GM18498 (cell line): ENCODE results near the gene HS6ST3.

ENCODE experiments used
- ATAC-seq: cut with Tn5 transposase; IDR thresholded peaks from one replicate; pipeline ENCODE4 v1.9.1; 2021; ENCODE audit warnings: mild to moderate bottlenecking, moderate library complexity; ENCODE audit not compliant: unreplicated experiment

The HS6ST3 gene

GRCh38 chr13:96421314-96421713 lies 331.4 kb downstream of the HS6ST3 start:
- ATAC-seq = no peak

GRCh38 chr13:96422002-96422401 lies 332.1 kb downstream of the HS6ST3 start:
- no peak for ATAC-seq

DNA sequence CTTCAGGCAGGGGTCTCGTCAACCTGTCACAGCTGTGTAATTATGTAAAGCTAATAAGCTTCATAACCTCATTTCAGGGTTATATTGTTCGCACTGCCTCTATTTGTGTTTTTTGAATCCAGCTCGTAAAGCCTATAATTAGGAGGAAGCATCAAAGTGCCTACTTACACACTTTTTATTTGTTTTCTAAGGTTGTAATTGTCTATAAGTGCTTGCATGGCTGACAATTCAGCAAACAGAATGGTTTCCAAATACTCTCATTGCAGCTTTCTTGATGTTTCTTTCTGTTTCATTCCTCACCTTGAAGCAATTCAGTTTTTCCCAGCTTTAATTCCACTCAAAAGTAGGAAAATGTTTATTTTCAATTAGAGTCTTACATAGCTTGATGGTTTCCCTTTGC lies 336.3 kb downstream of the HS6ST3 start:
- ATAC-seq = no peak

DNA sequence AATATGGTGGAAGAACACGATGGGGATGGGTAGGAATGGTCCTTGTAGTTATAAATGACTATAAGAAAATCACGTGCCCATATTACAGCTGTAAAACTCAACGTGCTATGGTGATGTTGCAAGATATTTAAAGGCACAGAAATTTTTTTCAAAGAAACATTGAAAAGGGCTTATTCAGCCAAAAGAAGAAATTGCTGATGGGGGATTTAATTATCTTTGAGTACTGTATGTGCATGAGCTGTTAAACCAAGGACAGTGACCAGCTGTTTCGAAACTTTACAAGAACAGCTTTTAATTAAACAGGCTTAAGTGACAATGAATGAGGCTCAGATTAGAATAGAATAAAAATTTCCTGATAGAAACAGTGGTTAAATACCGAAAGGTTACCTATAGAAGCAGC lies 339.0 kb downstream of the HS6ST3 start:
- ATAC-seq = no peak

GRCh38 chr13:96431044-96431581 lies 341.2 kb downstream of the HS6ST3 start:
- ATAC-seq = no peak

DNA sequence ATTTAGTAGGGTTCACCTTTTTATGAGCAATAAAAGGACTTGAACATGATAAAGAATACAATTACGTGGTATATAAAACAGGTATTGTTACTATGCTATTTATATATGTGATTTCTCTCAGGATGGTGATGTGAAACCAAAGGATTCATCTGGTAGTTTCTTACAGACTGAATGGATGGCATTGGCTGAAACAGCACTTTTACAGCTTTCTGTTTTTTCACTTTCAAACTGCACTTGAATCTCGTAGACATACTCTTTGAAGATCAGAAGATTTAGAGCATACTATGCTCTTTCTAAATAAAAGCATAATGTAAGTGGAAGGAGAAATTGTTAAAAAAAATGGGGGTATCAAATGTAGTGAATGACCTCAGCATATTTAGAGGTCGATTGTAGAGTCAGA lies 354.8 kb downstream of the HS6ST3 start:
- no peak for ATAC-seq

DNA sequence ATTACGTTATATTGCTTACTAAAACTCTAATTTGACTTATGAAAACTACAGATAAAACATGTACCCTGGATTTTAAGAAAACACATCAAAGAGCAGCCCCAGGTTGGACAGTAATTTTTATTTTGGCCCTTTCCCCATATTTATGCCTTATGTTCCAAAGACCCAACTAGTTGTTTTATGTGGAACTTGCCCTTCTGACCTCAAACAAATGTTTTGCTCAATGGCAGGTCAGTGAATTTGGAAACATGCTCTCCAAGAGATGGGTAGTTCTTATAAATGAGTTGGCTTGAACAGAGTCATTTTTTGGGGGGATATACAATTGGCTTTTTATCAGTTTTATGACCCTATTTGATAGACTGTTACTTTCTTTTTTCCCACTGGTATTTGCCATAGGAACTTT lies 360.0 kb downstream of the HS6ST3 start:
- no peak for ATAC-seq

- ATAC-seq = no peak
These were observed 360.6 kb downstream of the HS6ST3 start for GRCh38 chr13:96450326-96451020.

GRCh38 chr13:96454466-96454865 lies 364.6 kb downstream of the HS6ST3 start:
- ATAC-seq = no peak

GRCh38 chr13:96460609-96461008 lies 370.7 kb downstream of the HS6ST3 start:
- no peak for ATAC-seq

GRCh38 chr13:96473526-96474180 lies 383.7 kb downstream of the HS6ST3 start:
- no peak for ATAC-seq

DNA sequence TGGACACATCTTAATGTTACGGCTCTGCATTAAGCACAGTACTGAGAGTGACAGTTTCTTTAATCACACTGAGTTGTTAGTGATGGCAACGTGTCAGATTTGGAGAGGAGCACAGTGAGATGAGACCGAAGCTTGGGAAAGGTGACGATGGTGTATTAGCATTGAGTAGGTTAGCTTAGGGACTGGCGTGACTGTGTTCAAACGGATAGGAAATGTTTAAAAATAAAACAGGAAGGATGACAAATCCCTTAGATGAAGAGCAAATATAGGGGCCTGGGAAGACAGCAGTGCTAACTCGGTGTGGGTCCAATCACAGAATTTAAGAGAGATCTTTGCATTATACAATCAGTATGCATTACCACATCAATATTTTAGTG lies 384.3 kb downstream of the HS6ST3 start:
- no peak for ATAC-seq

- no peak for ATAC-seq
These were observed 385.2 kb downstream of the HS6ST3 start for GRCh38 chr13:96475103-96475502.

DNA sequence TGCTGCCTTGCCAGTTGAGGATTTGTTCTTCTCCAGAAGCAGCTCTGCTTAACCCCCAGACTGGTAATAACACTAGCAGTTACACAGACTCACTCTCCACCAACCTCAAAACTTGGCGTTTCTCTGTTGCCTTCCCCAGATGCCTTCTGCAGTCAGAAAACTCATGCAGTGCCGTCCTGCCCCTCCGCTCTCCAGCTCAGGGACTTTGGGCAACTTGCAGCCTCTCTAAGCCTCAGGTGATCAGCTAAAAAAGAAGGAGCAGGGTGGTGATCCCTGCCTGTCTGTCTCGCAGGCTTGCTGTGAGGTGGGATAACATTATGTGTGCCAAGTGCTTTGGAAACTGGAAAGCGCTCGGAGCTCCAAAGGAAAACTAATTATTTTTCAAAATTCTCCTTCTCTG lies 391.6 kb downstream of the HS6ST3 start:
- ATAC-seq = no peak

- no peak for ATAC-seq
These were observed 400.6 kb downstream of the HS6ST3 start for GRCh38 chr13:96490496-96490989.

DNA sequence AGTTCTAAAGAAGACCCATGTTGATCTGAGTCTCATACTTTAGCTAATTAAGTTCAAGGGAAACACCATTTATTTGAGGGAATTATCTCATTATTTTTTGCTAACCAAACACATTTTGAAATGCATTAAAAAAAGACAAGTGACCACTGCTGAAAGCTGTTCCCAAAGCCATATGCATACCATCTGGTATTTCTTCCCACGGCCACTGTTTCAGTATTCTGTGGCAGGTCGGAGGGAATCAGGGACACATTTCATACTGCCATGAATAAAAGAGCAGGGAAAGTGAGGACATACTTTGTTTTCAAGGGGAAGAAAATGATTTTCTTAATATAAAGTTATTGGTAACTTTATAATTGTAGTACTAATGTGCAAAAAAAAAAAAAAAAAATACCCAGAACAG lies 401.2 kb downstream of the HS6ST3 start:
- ATAC-seq = no peak

- no peak for ATAC-seq
These were observed 402.9 kb downstream of the HS6ST3 start for GRCh38 chr13:96492766-96493165.

GRCh38 chr13:96499656-96500055 lies 409.7 kb downstream of the HS6ST3 start:
- no peak for ATAC-seq

DNA sequence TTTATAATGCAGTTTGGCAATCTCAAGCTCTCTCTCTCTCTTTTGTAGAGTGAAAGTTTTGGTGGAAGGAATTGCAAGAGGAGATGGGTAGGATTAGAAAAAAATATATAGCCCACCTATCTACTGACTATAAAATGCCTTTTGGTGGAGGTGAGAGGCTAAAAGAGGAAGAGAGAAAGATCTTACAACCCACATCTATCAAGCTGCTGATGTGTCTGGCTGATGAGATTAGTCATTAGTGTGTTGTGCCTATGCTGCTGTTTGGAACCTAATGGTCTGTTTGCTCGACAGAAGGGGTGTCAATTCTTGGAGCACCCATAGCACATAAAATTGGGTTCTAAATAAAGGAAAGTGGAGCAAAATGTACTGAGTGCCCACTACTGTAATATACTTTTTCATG lies 411.0 kb downstream of the HS6ST3 start:
- ATAC-seq = no peak

GRCh38 chr13:96503481-96503880 lies 413.6 kb downstream of the HS6ST3 start:
- no peak for ATAC-seq

DNA sequence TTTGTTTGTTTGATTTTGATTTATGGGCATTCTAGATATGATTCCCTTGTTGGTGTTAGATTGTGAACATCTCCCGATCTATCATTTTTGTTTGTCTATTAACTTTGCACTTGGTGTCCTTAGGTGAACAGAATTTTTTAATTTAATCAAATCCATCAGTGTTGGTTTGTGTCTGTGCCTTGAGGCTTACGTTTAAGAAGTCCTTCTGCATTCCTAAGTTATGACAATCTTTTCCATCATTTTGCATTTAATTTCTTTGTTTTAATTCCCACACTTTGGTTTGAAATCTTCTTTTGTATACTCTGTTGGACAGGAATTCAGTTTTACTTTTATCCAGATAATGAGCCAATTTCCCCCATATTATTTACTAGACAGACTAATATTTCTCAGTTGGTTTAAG lies 421.7 kb downstream of the HS6ST3 start:
- no peak for ATAC-seq

DNA sequence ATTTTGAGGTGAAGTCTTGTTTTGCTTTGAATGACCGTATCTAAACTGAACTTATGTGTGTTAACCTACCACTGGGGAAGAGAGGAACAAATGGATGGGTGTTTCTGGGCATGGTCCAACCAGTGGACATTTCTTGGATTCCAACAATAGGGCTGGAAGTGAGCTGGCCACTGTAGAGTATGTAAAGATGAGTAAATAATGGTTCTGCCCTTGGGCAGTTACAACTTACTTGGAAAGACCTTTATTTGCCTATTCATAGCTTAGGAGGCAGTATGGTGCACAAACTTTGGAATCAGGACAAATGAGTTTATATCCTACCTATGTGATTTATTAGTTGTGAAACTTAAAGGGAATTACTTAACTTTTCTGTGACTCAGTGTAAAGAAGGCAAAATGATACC lies 429.5 kb downstream of the HS6ST3 start:
- ATAC-seq = no peak
